SK-N-SH (cell line): ENCODE data around the gene SIAH3.

ENCODE experiments used
- CHD2 ChIP-seq: fragments of 150-350 bp; IDR thresholded peaks from 2 replicates; pipeline ENCODE4 v1.6.1; 2018; ENCODE audit warnings: low read length; ENCODE audit not compliant: partially characterized antibody
- CTCF ChIP-seq: fragments of 200-600 bp; sonication (generic); IDR thresholded peaks from 2 replicates; pipeline ENCODE4 v1.6.1; 2017; ENCODE audit warnings: antibody characterized with exemption, mild to moderate bottlenecking, moderate library complexity
- EZH2phosphoT487 ChIP-seq: fragments of 200-600 bp; sonication (generic); IDR thresholded peaks from 2 replicates; pipeline ENCODE4 v1.6.1; 2017; ENCODE audit warnings: low read depth, mixed run types, mild to moderate bottlenecking, antibody characterized with exemption, moderate library complexity, borderline replicate concordance
- FOXM1 ChIP-seq: IDR thresholded peaks from 2 replicates; pipeline ENCODE4 v1.4.0; 2012; ENCODE audit warnings: low read depth, mild to moderate bottlenecking
- GATA2 ChIP-seq: sonication (generic); formaldehyde crosslinking; IDR thresholded peaks from 2 replicates; pipeline ENCODE4 v1.5.0; 2020; ENCODE audit warnings: mild to moderate bottlenecking, missing genetic modification reagents
- JUND ChIP-seq: IDR thresholded peaks from 2 replicates; pipeline ENCODE4 v1.4.0; 2012
- MXI1 ChIP-seq: IDR thresholded peaks from 2 replicates; pipeline ENCODE4 v1.6.1; 2012; ENCODE audit warnings: mild to moderate bottlenecking, low read depth, low read length, improper control_type of control experiment
- POLR2AphosphoS5 ChIP-seq: IDR thresholded peaks from 2 replicates; pipeline ENCODE4 v1.6.1; 2012; ENCODE audit warnings: low read depth, low read length
- RFX5 ChIP-seq: IDR thresholded peaks from 2 replicates; pipeline ENCODE4 v1.6.1; 2012; ENCODE audit warnings: mild to moderate bottlenecking, improper control_type of control experiment, low read length
- SIN3A ChIP-seq: IDR thresholded peaks from 2 replicates; pipeline ENCODE4 v1.6.1; 2012; ENCODE audit warnings: low read depth, mild to moderate bottlenecking, low read length, moderate library complexity, borderline replicate concordance
- SMC3 ChIP-seq: IDR thresholded peaks from 2 replicates; pipeline ENCODE4 v1.6.1; 2012; ENCODE audit warnings: low read depth, low read length, improper control_type of control experiment
- TAF1 ChIP-seq: IDR thresholded peaks from 2 replicates; pipeline ENCODE4 v1.6.1; 2012; ENCODE audit warnings: low read depth, mild to moderate bottlenecking, low read length, moderate library complexity, borderline replicate concordance
- YY1 ChIP-seq: IDR thresholded peaks from 2 replicates; pipeline ENCODE4 v1.4.0; 2012; ENCODE audit warnings: low read depth, mild to moderate bottlenecking

- TF ChIP-seq CTCF (no peak), TAF1 (no peak), YY1 (no peak), EZH2phosphoT487 (no peak), SIN3A (no peak), JUND (no peak), POLR2AphosphoS5 (no peak), CHD2 (no peak), MXI1 (no peak), FOXM1 (no peak), RFX5 (no peak), GATA2 (no peak), SMC3 (no peak)
These were observed 941 bp upstream of the SIAH3 start for GRCh38 chr13:45852494-45852893.
